Colon (tissue), 2 donors: ENCODE data around the gene ANKRA2.

ENCODE experiments used
- FAIRE-seq: peaks from 2 replicates; lab custom pipeline; 2012; peaks lifted over from hg19 to GRCh38; lab: Jason Lieb, UNC
- donor health status: control.
- donor health status: control.

ANKRA2 gene

GRCh38 chr5:73565139-73565968 lies at the start of gene ANKRA2, which contains the start of gene UTP15:
Gene ANKRA2 (minus strand): TSS chr5:73565639. CDS start chr5:73562881, 2,758 bp downstream.
Gene UTP15 (plus strand): TSS chr5:73565743. CDS start chr5:73567345, 1,602 bp downstream.
- peak; percentile 31 for FAIRE-seq

- no peak for FAIRE-seq
These were observed 49.6 kb upstream of the ANKRA2 start for GRCh38 chr5:73615085-73615484.

- FAIRE-seq, result no peak
These were observed 47.4 kb upstream of the ANKRA2 start for GRCh38 chr5:73612799-73613198.

GRCh38 chr5:73607228-73607627 lies 41.8 kb upstream of the ANKRA2 start:
- no peak for FAIRE-seq

GRCh38 chr5:73606206-73606753 lies 40.8 kb upstream of the ANKRA2 start:
- no peak for FAIRE-seq

- FAIRE-seq, result no peak
These were observed 40.0 kb upstream of the ANKRA2 start for GRCh38 chr5:73605223-73606087.

GRCh38 chr5:73603998-73604397 lies 38.6 kb upstream of the ANKRA2 start:
- FAIRE-seq, result no peak

GRCh38 chr5:73599380-73599779 lies 33.9 kb upstream of the ANKRA2 start:
- FAIRE-seq, result no peak

- FAIRE-seq, result no peak
These were observed 31.4 kb upstream of the ANKRA2 start for GRCh38 chr5:73596705-73597328.

GRCh38 chr5:73592551-73592950 lies 27.1 kb upstream of the ANKRA2 start:
- no peak for FAIRE-seq

- FAIRE-seq, result no peak
These were observed 26.5 kb upstream of the ANKRA2 start for GRCh38 chr5:73591698-73592501.

- peak; percentile 89 for FAIRE-seq
These were observed 25.8 kb upstream of the ANKRA2 start for GRCh38 chr5:73591102-73591695.

GRCh38 chr5:73587923-73588322 lies 22.5 kb upstream of the ANKRA2 start:
- no peak for FAIRE-seq

- no peak for FAIRE-seq
These were observed 17.1 kb upstream of the ANKRA2 start for GRCh38 chr5:73582285-73583145.

GRCh38 chr5:73565969-73566547 lies 619 bp upstream of the ANKRA2 start:
- no peak for FAIRE-seq

- FAIRE-seq, result no peak
These were observed 764 bp downstream of the ANKRA2 start for GRCh38 chr5:73564675-73565074.

GRCh38 chr5:73564018-73564417 lies 1.4 kb downstream of the ANKRA2 start:
- FAIRE-seq, result no peak

GRCh38 chr5:73558950-73559349 lies 6.5 kb downstream of the ANKRA2 start:
- no peak for FAIRE-seq

GRCh38 chr5:73552642-73553041 lies 12.8 kb downstream of the ANKRA2 start:
- no peak for FAIRE-seq

GRCh38 chr5:73550016-73550415 lies 15.4 kb downstream of the ANKRA2 start:
- FAIRE-seq, result no peak
